Embryonic facial prominence (tissue), 1 donor: ENCODE results near the gene TNFSF9.
"Not testable (repeated sequence)": the region's sequence is repeated elsewhere in the genome, so short reads cannot be mapped to it uniquely, and the experiment has no call there.

Source experiments
- DNase-seq: peaks from one replicate; pipeline ENCODE4 v3.0.0-alpha.2; 2016; ENCODE audit errors: extremely low spot score

TNFSF9 gene

GRCh38 chr19:6572217-6572616, 41.4 kb downstream of the TNFSF9 start:
- DNase-seq = no peak

GRCh38 chr19:6573350-6573749, 42.5 kb downstream of the TNFSF9 start:
- no peak for DNase-seq

- DNase-seq = no peak
Observed at GRCh38 chr19:6576869-6577475, 46.1 kb downstream of the TNFSF9 start.

GRCh38 chr19:6577476-6578125, 46.8 kb downstream of the TNFSF9 start:
- no peak for DNase-seq

- no peak for DNase-seq
Observed at GRCh38 chr19:6579450-6580178, 48.8 kb downstream of the TNFSF9 start.

GRCh38 chr19:6580313-6580712, 49.5 kb downstream of the TNFSF9 start:
- DNase-seq = no peak

- not testable (repeated sequence) for DNase-seq
Observed at GRCh38 chr19:6582515-6583484, 52.0 kb downstream of the TNFSF9 start.
